ENCODE data around the gene CTIF. TPM values are rescaled to one million over a fixed set of nuclear protein-coding genes. Genes with fewer than 3 reads are reported as not detected.

CTIF gene
- total RNA-seq, 1 experiment from 2014 or later, result 5.8 TPM

DNA sequence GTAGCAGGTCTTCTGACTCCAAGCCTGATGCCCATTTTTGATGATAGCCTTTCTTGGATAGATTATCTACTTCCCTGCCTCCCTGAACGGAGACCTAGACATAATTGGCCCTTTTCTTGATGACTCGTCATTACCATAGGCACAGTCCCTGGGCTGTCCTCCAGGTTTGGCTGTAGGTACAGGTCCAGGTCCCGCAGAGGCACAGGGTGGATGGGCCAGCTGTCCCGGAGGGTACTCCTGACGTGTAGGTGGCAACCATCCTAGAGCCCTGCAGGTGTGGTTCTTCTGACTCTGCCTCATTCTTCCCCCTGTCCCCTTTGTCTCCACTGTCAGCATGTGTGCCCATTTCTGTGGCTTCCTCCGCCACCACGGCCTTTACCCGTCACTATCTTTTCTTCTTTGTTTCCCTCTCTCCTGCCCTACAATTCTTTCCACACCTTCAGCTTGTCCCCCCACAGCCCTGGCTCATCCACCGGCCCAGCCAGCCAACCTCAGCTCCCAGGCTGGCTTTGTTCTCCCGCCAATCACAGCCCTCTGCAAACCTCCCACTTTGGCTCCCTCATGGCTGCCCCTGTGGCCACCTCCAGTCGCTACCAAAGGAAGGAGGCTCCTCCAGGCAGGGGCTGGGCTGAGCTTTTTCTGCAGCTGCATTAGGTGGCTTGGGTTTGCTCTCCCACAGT, 309.1 kb downstream of the CTIF start:
- Histone ChIP-seq H3K79me2 (ENCODE audit: low read length) (no peaks in the 10 kb centered on the region), H3K9me3 (ENCODE audit: low read length) (no peaks in the 10 kb centered on the region), H3K36me3 (ENCODE audit: low read depth, low read length) (no peaks in the 10 kb centered on the region), H3K4me3 (ENCODE audit: low read length) (no peak overlapping the region), H4K20me1 (ENCODE audit: low read length) (no peaks in the 10 kb centered on the region), H3K9me2 (replicated peaks; ENCODE audit: low read length) (no peaks in the 10 kb centered on the region), H3K4me1 (ENCODE audit: insufficient read depth, low read length) (no peaks in the 10 kb centered on the region), H3K27ac (ENCODE audit: low read length) (no peak overlapping the region), H3K9ac (ENCODE audit: low read length) (no peak overlapping the region), H2AFZ (ENCODE audit: low read length) (no peak overlapping the region), H3F3A (ENCODE audit: low read length, unreplicated experiment) (no peaks in the 10 kb centered on the region), H3K27me3 (ENCODE audit: low read length) (no peaks in the 10 kb centered on the region), H3K4me2 (ENCODE audit: low read length) (no peak overlapping the region)
- ATAC-seq, result no peak
- intact Hi-C loops (cut with micrococcal nuclease), result no loop called here
- ChIA-PET CTCF (no interaction called here), POLR2A (ENCODE audit: unreplicated experiment) (no interaction called here)
- DNase-seq, result no peak
- TF ChIP-seq EZH2 (IDR thresholded peaks at IDR 0.05; ENCODE audit: low read length, unreplicated experiment) (no peak), EZH2phosphoT487 (IDR thresholded peaks at IDR 0.05; ENCODE audit: borderline replicate concordance, low read length) (no peak)
- TF ChIP-seq, protein P1, sequence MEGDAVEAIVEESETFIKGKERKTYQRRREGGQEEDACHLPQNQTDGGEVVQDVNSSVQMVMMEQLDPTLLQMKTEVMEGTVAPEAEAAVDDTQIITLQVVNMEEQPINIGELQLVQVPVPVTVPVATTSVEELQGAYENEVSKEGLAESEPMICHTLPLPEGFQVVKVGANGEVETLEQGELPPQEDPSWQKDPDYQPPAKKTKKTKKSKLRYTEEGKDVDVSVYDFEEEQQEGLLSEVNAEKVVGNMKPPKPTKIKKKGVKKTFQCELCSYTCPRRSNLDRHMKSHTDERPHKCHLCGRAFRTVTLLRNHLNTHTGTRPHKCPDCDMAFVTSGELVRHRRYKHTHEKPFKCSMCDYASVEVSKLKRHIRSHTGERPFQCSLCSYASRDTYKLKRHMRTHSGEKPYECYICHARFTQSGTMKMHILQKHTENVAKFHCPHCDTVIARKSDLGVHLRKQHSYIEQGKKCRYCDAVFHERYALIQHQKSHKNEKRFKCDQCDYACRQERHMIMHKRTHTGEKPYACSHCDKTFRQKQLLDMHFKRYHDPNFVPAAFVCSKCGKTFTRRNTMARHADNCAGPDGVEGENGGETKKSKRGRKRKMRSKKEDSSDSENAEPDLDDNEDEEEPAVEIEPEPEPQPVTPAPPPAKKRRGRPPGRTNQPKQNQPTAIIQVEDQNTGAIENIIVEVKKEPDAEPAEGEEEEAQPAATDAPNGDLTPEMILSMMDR (conservative IDR thresholded peaks at IDR 0.05; ENCODE audit: low read depth, low read length), result no peak
- BruUV-seq (replicated peaks), result no TSS peak

- Histone ChIP-seq H2AFZ (ENCODE audit: low read length) (no peak overlapping the region), H3K4me2 (ENCODE audit: low read length) (no peak overlapping the region), H3K79me2 (ENCODE audit: low read length) (no peaks in the 10 kb centered on the region), H3F3A (ENCODE audit: low read length, unreplicated experiment) (no peaks in the 10 kb centered on the region), H4K20me1 (ENCODE audit: low read length) (no peaks in the 10 kb centered on the region), H3K4me1 (ENCODE audit: insufficient read depth, low read length) (no peaks in the 10 kb centered on the region), H3K27ac (ENCODE audit: low read length) (no peak overlapping the region), H3K4me3 (ENCODE audit: low read length) (no peak overlapping the region), H3K9ac (ENCODE audit: low read length) (no peak overlapping the region), H3K27me3 (ENCODE audit: low read length) (no peaks in the 10 kb centered on the region), H3K36me3 (ENCODE audit: low read depth, low read length) (no peaks in the 10 kb centered on the region), H3K9me3 (ENCODE audit: low read length) (no peaks in the 10 kb centered on the region), H3K9me2 (replicated peaks; ENCODE audit: low read length) (no peaks in the 10 kb centered on the region)
- TF ChIP-seq EZH2phosphoT487 (IDR thresholded peaks at IDR 0.05; ENCODE audit: borderline replicate concordance, low read length) (no peak), EZH2 (IDR thresholded peaks at IDR 0.05; ENCODE audit: low read length, unreplicated experiment) (no peak)
- TF ChIP-seq, protein P1 (conservative IDR thresholded peaks at IDR 0.05; ENCODE audit: low read depth, low read length), result no peak
- DNase-seq (no peak), ATAC-seq (no peak)
- no TSS peak for BruUV-seq (replicated peaks)
- ChIA-PET POLR2A (ENCODE audit: unreplicated experiment) (no interaction called here), CTCF (no interaction called here)
- intact Hi-C loops (cut with micrococcal nuclease), result no loop called here
Measured at GRCh38 chr18:48848641-48849143, 309.9 kb downstream of the CTIF start.

DNA sequence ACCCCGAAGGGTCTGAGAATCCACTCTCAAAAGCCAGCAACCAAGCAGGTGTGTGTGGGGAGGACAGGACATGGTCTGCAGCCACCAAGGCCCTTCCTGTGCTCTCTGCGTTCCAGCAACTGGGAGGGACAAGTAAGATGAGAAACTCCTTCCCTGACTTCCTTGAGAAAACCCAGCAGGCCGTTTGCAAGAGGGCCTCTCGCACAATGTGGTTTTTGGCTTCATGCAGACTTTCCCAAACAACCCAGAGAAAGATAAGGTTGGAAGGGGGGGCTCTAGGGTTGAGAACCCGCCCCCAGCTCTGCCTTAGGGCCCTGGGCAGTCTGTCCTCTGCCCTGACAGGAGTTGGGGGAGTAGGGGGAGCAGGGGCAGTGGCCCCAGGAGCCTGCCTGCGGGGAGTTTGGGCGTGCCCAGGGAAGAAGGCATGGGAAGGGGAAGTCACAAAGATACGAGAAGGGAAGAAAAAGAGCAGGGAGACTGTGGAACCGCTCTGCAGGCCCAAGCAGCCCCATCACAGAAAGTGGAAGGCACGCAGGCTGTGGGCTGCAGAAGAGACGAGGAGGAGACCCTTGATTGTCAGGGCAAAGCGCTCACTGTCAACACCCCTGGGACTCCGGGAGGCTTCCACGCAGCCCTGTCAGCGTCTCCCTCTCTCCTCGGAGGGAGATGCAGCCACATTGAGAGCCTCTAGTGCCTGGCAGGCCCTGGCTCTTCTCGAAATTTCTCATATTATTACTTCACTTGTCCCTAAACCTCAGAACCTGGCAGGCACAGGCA, 312.2 kb downstream of the CTIF start:
- no peak overlapping the region for H3K4me2 ChIP-seq (ENCODE audit: low read length)
- no TSS peak for BruUV-seq (replicated peaks)
- no peak overlapping the region for H3K9ac ChIP-seq (ENCODE audit: low read length)
- no peaks in the 10 kb centered on the region for H3K9me3 ChIP-seq (ENCODE audit: low read length)
- no peaks in the 10 kb centered on the region for H3K36me3 ChIP-seq (ENCODE audit: low read depth, low read length)
- no peaks in the 10 kb centered on the region for H3F3A ChIP-seq (ENCODE audit: low read length, unreplicated experiment)
- H3K79me2 ChIP-seq (ENCODE audit: low read length), result no peaks in the 10 kb centered on the region
- H3K27ac ChIP-seq (ENCODE audit: low read length), result no peak overlapping the region
- DNase-seq, result no peak
- H3K27me3 ChIP-seq (ENCODE audit: low read length), result no peaks in the 10 kb centered on the region
- CTCF ChIA-PET, result no interaction called here
- TF ChIP-seq, protein P1 (conservative IDR thresholded peaks at IDR 0.05; ENCODE audit: low read depth, low read length), result no peak
- TF ChIP-seq EZH2phosphoT487 (IDR thresholded peaks at IDR 0.05; ENCODE audit: borderline replicate concordance, low read length) (no peak), EZH2 (IDR thresholded peaks at IDR 0.05; ENCODE audit: low read length, unreplicated experiment) (no peak)
- no peak overlapping the region for H2AFZ ChIP-seq (ENCODE audit: low read length)
- POLR2A ChIA-PET (ENCODE audit: unreplicated experiment), result no interaction called here
- intact Hi-C loops (cut with micrococcal nuclease), result no loop called here
- no peaks in the 10 kb centered on the region for H4K20me1 ChIP-seq (ENCODE audit: low read length)
- H3K4me1 ChIP-seq (ENCODE audit: insufficient read depth, low read length), result no peaks in the 10 kb centered on the region
- H3K4me3 ChIP-seq (ENCODE audit: low read length), result no peak overlapping the region
- no peaks in the 10 kb centered on the region for H3K9me2 ChIP-seq (replicated peaks; ENCODE audit: low read length)
- no peak for ATAC-seq
